Heart right ventricle (tissue), 16 donors: Measurements from ENCODE around the gene FCN3. TPM values are rescaled to one million over a fixed set of nuclear protein-coding genes. Genes with fewer than 3 reads are reported as not detected.

ENCODE experiments used
- ATAC-seq, 8 donors: fragments of 200-7000 bp; cut with Tn5 transposase; one replicate each; pipeline ENCODE4 v1.9.1; 2020; ENCODE audit warnings: mild to moderate bottlenecking in 8 of 8, moderate library complexity in 8 of 8, moderate number of reproducible peaks in 1 of 8
- DNase-seq, 2 donors: peaks; one replicate each; pipeline ENCODE4 v3.0.0-alpha.2; 2020
- H3K27ac ChIP-seq, 10 donors: fragments of 200-600 bp; sonication (generic) in 2 of 10; one replicate each; pipeline versions ENCODE4 v1.5.0 to v1.8.0; 2020 to 2022; ENCODE audit warnings: mild to moderate bottlenecking in 3 of 10
- H3K27me3 ChIP-seq, 7 donors: fragments of 200-600 bp; one replicate each; pipeline ENCODE4 v1.8.0; 2021 to 2022; ENCODE audit warnings: mild to moderate bottlenecking in 2 of 7
- H3K36me3 ChIP-seq, 9 donors: fragments of 200-600 bp; sonication (generic) in 1 of 9; one replicate each; pipeline versions ENCODE4 v1.5.0 to v1.8.0; 2020 to 2022; ENCODE audit warnings: mild to moderate bottlenecking in 2 of 9
- H3K4me1 ChIP-seq, 9 donors: fragments of 200-600 bp; sonication (generic) in 1 of 9; one replicate each; pipeline versions ENCODE4 v1.5.0 to v1.8.0; 2020 to 2022; ENCODE audit warnings: mild to moderate bottlenecking in 4 of 9
- H3K4me3 ChIP-seq, 10 donors: fragments of 200-600 bp; sonication (generic) in 2 of 10; one replicate each; pipeline versions ENCODE4 v1.5.0 to v1.8.0; 2020 to 2022; ENCODE audit warnings: mild to moderate bottlenecking in 7 of 10, moderate library complexity in 2 of 10
- H3K9me3 ChIP-seq, 11 donors: fragments of 200-600 bp in 10 of 11; sonication (generic) in 2 of 11; one replicate each; pipeline versions ENCODE4 v1.5.0 to v1.8.0; 2013 to 2022; ENCODE audit warnings: mild to moderate bottlenecking in 2 of 11, control low read depth in 1 of 11, moderate library complexity in 1 of 11
- CTCF ChIP-seq, 9 donors: fragments of 200-600 bp; sonication (generic) in 2 of 9; IDR thresholded peaks; one replicate each; pipeline versions ENCODE4 v1.5.0 to v1.8.0; 2021 to 2022; ENCODE audit warnings: antibody characterized with exemption in 9 of 9, mild to moderate bottlenecking in 5 of 9, moderate library complexity in 1 of 9
- WGBS, 2 donors: extraction: QIAGEN DNeasy Blood & Tissue Kit; methylation state at CpG; one replicate each; pipeline ENCODE4 v1.1.7; 2013; ENCODE audit warnings: inconsistent platforms in 1 of 2; 5-methylcytosine and 5-hydroxymethylcytosine counted together
- intact Hi-C, 10 donors: fragments of 100-400 bp; cut with DNase I; formaldehyde crosslinking; loops; one replicate each; pipeline versions ENCODE4 v1.11.1 to v1.14.2; 2022
- polyA plus RNA-seq, 2 donors: library from polyadenylated mRNA; stranded (reverse); fragments of 200-250 nt; gene quantifications; one replicate each; pipeline ENCODE4 v1.2.3, GENCODE V29; 2013
- total RNA-seq, 10 donors: library from RNA; stranded (reverse); fragmentation: NEBNext Ultra II Directional in 3 of 10; extraction: Animal tissue kit (Norgen Biotek cat#: 25700) in 3 of 10; gene quantifications; one replicate each; pipeline versions ENCODE4 v1.2.1 to v1.2.4, GENCODE V29; 2021 to 2023
- donor health status: Arrhythmogenic right ventricular cardiomyopathy.
- donor health status: ischemic (EF 13 %, LVEDD 7.1; RV severe dilation, severe dysfunction).
- donor health status: healthy with polysubstance abuse.
- donor health status: DM: no; HTN: yes; CAD: no.
- donor health status: DM: no; HTN: no; CAD: no.
- donor health status: ischemic (EF 25% LVEDD 6.9; RV normal size, moderate dysfunction).
- donor health status: ischemic (EF 25% LVEDD 5.7; RV mildly dilated, moderate dysfunction).
- donor health status: healthy.
- donor health status: DM: yes; HTN: yes; CAD: no.
- donor health status: Ischemic cardiomyopathy.
- donor health status: ischemic (EF 35%, LVEDD 5.7; RV mildly dilated, moderate dysfunction).
- donor health status: nonischemic (EF 11% LVEDD 7.7; RV severe dilation, severe dysfunction).
- donor health status: DM: yes; HTN: yes; CAD: no.
- donor health status: PGD.
- donor health status: ischemic (EF 29% LVEDD 5.4; RV normal size, mild dysfunction).
- donor health status: nonischemic (EF 23%, LVEDD 6.1; RV moderate dilation, normal function).

Gene FCN3
- total and polyA plus RNA-seq, 12 donors = 1.6 to 210 (median 10.9) TPM

GRCh38 chr1:27381969-27382762 is 7.5 kb upstream of the FCN3 start:
- TF ChIP-seq CTCF (IDR thresholded peaks at IDR 0.05) = no peak
- Histone ChIP-seq H3K27me3 (peaks cover 0 to 9% (median 0%) of the 10 kb centered on the region in 7 donors), H3K36me3 (no peaks in the 10 kb centered on the region), H3K4me1 (peaks cover 0 to 27% (median 9%) of the 10 kb centered on the region in 9 donors), H3K27ac (no peak overlapping the region), H3K4me3 (no peak overlapping the region), H3K9me3 (no peaks in the 10 kb centered on the region)
- intact Hi-C loops = loop anchor here in 3 of 10 donors (5.0 to 10.0 kb wide), 3 partner anchors 80 to 277 kb away; no protein-coding TSS in a partner anchor
- no peak for DNase-seq
- no peak for ATAC-seq
- 79 to 80% methylated on average over 15 to 18 of the region's 18 CpGs for WGBS, 2 donors

DNA sequence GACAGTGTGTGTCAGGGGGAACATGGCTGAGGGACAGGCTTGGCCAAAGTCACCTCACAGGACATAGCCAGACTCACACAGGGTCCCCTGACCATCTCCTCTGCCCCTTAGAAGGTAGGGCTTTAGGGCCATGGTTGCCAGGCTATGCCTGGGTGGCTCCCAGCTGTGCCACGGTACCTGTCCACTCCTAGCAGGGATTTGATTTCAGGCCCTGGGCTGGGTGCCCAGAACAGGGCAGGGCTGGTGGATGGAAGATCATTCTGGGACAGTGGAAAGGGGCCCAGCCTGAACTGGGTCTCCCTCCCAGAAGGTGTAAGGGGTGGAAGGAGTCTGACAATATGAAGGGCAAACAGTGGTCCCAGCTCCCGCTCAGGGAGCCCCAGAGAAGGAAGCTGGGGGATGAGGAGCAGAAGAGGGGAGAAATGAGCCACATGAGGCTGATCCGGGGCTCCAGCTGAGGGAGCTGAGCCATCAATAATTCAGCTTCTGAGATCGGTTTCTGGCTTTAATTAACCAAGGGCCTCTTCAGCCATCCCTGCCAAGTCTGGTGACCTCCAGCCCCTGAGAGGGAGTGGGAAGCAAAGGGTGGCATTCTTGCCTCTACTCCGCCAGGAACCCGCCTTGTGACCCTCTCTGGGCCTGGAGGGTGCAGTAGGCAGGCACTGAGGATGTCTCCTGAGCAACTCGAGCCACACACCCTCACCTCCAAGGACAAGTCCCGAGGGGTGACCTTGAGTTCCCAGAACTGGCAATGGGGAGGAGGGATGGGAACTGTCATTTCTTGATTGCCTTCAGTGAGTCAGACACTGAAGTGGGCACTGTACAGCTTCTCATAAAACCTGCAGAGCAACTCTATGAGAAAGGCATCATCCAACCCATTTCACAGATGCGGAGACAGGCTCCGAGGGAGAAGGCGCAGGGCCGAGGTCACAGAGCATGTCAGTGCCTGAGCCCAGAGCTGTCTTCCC is 6.4 kb upstream of the FCN3 start:
- TF ChIP-seq CTCF (IDR thresholded peaks at IDR 0.05) = no peak
- intact Hi-C loops = loop anchor here in 3 of 10 donors (5.0 to 10.0 kb wide), 3 partner anchors 79 to 276 kb away; no protein-coding TSS in a partner anchor
- H3K27me3 ChIP-seq = peaks cover 0 to 9% (median 0%) of the 10 kb centered on the region in 7 donors
- ATAC-seq (peak in 3 of 8 donors; percentile 15 to 48 (median 46)), DNase-seq (no peak)
- H3K4me3 ChIP-seq = no peak overlapping the region
- peaks cover 0 to 38% (median 14%) of the 10 kb centered on the region in 9 donors for H3K4me1 ChIP-seq
- WGBS, 2 donors = 77 to 86% methylated on average over 12 of the region's 12 CpGs
- no peaks in the 10 kb centered on the region for H3K9me3 ChIP-seq
- H3K36me3 ChIP-seq = no peaks in the 10 kb centered on the region
- H3K27ac ChIP-seq = peak overlapping the region in 1 of 10 donors; percentile 9

DNA sequence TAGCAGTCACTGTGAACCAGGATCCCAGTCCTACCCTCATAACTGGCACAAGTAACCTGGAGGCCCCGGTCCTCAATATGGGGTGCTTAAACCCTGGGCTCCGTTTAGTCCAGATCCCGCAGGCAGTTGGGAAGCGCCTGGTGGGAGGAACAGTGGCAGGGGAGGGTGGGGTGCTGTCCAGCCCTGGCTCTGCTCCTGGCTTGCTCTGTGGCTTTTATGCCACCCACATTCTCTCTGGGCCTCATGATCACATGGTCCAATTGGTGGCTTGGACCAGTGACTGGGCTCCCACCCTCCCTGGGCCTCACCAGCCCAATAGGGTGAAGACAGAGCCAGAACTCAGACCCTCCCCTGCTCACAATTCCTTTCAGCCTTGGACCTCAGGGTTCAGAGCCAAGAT is 5.6 kb upstream of the FCN3 start:
- intact Hi-C loops = loop anchor here in 3 of 10 donors (5.0 to 10.0 kb wide), 3 partner anchors 78 to 275 kb away; no protein-coding TSS in a partner anchor
- H3K4me1 ChIP-seq = peaks cover 0 to 46% (median 17%) of the 10 kb centered on the region in 9 donors
- H3K4me3 ChIP-seq = no peak overlapping the region
- H3K27me3 ChIP-seq = peaks cover 0 to 9% (median 0%) of the 10 kb centered on the region in 7 donors
- H3K9me3 ChIP-seq = no peaks in the 10 kb centered on the region
- no peak overlapping the region for H3K27ac ChIP-seq
- DNase-seq (no peak), ATAC-seq (no peak)
- no peak for TF ChIP-seq CTCF (IDR thresholded peaks at IDR 0.05)
- H3K36me3 ChIP-seq = no peaks in the 10 kb centered on the region
- 84 to 91% methylated on average over 4 of the region's 4 CpGs for WGBS, 2 donors
